Hematopoietic multipotent progenitor cell (in vitro differentiated cells): Measurements from ENCODE around the gene MAPKAP1. TPM values are rescaled to one million over a fixed set of nuclear protein-coding genes. Genes with fewer than 3 reads are reported as not detected.
A peak's percentile ranks its signal among the peaks of the same experiment; 100 is the strongest.

Experiments
- DNase-seq, 3 donors: peaks; one replicate each; pipeline ENCODE4 v3.0.0-alpha.2; 2011 to 2015; ENCODE audit warnings: low read depth in 2 of 3, low spot score in 2 of 3
- total RNA-seq: library from RNA; depleted of rRNA; stranded (reverse); fragments of >200 nt; gene quantifications from one replicate; pipeline ENCODE4 v1.2.3, GENCODE V29; 2012

MAPKAP1 gene
- total RNA-seq, 1 donor: 52.2 TPM

DNA sequence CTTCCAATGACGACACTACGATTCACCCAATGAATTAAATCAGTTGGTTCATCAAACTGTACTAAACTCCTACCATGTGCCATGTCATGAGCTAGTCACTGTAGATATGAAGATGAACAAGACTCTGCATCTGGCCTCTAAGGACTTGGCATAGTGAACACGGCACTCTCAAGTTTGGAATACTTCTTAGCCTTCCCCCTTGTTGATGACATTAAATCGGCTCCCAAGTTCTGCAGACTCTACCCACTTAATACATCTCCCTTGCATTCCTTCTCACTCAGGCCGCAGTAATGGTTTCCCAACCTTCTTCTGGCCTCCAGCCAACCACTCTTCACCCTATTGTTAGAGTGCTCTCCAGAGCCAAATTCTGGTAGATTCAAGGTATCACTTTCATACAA lies 184.7 kb downstream of the MAPKAP1 start:
- DNase-seq: no peak

- peak; percentile 5 to 79 (median 39) for DNase-seq
Measured at GRCh38 chr9:125521462-125522327, 185.3 kb downstream of the MAPKAP1 start.

DNA sequence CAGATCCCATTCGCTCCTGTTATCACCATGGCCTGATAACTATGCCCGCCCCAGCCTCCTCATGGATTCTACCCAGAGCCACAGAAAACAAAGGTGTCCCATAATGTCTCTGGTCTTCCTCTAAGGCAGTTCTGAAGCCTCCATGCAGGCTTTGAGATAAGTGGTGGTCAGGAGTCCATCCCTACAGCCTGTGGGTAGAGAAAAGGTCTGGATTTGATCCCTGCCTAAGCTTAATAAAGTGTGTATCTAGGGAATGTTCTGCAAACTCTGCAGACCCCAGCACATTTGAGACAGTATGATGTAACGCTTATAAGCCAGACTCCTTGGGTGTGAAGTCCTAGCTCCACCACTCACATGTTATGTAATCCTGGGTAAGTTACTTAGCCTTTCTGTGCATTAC lies 187.3 kb downstream of the MAPKAP1 start:
- no peak for DNase-seq

- no peak for DNase-seq
Measured at GRCh38 chr9:125517577-125517976, 189.4 kb downstream of the MAPKAP1 start.

GRCh38 chr9:125515983-125516940 lies 190.7 kb downstream of the MAPKAP1 start:
- no peak for DNase-seq

DNA sequence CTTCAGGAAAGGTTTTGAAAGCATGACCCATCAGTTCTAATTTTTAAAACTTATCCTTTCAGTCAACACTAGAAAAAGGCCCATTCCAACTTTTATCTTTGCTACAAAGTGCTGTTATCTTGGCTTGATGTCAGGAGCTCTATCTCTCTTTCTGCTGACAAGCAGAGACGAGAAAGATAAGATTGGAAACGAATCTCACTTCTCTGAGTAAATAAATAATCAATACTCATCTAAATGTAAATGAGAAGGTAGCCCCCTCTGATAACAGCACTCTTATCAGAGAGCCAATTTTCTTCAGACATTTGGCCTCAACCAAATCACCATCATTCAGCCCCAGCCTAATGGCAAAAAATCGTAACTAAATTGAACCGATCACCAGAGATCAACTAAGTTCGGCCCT lies 191.7 kb downstream of the MAPKAP1 start:
- no peak for DNase-seq

- no peak for DNase-seq
Measured at GRCh38 chr9:125514468-125514867, 192.5 kb downstream of the MAPKAP1 start.

DNA sequence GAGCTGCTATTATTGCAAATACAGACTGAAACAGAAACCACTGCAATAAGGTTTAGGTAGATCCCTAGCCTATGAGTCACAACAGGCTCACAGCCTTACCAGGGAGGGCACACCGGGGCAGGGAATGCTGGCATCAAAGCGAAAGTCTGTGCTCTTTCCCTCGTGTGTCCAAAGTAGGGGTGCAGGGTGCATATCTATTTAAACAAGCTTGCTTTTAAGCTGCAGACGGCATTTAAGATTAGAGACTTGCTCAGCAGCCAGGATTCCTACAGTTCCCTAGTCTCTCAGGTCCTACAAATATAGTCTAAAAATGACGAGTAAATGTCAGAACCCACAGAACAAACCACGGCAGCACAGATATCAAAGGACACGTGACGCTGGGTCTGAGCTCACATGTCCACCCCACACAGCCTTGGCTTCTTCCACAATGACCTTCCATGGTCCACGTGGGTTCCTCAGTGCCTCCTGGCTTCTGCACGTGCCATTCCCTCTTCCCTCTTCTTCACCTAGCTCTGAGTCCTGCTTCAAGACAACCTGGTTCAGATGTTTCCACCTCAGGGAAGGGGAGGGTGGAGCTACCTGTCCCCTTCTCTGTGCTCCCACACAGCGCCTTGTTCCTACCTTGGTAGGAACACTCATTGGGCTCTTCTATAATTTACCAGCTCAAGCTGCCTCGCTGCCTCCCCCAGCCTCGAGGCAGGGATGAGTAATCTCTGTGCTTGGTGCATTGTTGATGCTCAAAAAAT lies 193.2 kb downstream of the MAPKAP1 start:
- DNase-seq: peak in 1 of 3 donors; percentile 12

- no peak for DNase-seq
Measured at GRCh38 chr9:125513303-125513667, 193.7 kb downstream of the MAPKAP1 start.

DNA sequence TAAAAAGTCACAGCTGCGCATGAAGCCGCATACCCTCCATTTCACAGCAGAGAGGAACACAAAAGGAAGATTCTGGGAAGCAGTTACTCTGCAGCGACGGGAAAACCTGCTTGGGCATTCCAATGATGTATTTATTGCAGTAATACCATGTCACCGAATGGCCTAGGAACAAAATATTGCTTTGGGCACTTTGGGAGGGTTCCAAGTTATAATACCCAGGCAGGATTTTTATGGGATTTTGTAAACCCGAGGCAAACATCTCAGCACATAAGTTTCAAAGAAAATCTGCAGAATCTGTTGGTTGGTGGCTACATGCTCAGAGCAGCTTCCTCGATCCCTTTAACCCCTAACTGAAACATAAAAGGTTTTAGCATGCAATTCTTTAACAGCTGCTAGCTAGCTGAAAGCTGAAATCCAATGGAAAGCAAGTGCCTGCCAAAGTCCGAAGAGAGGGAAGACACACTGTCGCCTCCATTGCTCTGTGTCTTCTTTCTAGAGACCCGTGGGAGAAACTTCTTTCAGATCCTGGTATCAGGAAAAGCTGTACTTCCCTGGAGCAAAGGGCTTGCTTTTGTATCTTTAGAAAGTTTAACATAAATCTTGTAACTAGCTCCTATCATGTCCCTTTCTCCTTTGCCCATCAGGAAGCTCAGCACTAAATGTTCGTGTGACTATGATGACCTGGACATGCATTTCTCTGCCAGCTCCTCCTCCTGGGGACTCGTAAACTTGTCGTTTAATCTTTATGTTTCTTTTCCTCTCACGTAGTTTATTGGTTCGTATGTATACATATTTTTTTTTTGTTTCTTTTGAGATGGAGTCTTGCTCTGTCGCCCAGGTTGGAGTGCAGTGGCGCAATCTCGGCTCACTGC lies 195.0 kb downstream of the MAPKAP1 start:
- no peak for DNase-seq

DNA sequence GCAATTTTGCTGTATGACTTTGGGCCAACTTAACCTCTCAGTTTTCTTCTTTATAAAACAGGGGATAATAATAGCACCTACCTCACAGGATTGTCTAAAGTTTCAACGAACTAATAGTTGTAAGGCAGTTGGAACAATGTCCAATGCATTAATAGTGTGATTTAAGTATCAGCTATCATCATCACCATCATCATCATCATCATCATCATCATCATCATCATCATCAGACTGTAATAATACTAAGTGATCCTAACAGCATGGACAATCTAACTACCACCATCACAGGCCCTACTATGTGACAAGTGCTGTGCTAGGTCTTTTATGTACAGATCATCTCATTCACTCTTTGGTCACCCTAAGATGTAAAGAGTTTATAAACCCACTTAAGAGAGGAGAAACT lies 196.0 kb downstream of the MAPKAP1 start:
- no peak for DNase-seq

DNA sequence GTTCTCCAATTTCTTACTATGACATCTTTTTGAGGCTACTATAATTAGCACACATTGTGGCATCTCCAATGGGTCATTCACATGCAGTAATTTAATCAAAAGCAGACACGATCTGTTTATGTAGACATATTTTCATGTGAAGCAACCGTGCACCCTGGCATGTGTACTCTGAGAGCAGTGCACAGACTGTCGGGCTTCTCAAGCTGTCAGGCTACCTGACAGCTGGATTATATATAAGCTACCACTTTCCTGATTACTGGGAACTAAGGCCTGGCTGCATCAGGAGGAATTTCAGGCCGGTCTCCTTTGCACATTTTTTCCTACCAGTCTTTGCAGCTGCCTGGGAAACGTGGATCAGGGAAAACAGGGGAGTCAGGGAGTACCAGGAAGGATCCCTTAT lies 197.5 kb downstream of the MAPKAP1 start:
- no peak for DNase-seq

- peak in 1 of 3 donors; percentile 28 for DNase-seq
Measured at GRCh38 chr9:125508249-125508648, 198.8 kb downstream of the MAPKAP1 start.

GRCh38 chr9:125507226-125507625 lies 199.8 kb downstream of the MAPKAP1 start:
- DNase-seq: no peak

GRCh38 chr9:125505988-125506438 lies 201.0 kb downstream of the MAPKAP1 start:
- DNase-seq: no peak

GRCh38 chr9:125504616-125505015 lies 202.4 kb downstream of the MAPKAP1 start:
- no peak for DNase-seq

DNA sequence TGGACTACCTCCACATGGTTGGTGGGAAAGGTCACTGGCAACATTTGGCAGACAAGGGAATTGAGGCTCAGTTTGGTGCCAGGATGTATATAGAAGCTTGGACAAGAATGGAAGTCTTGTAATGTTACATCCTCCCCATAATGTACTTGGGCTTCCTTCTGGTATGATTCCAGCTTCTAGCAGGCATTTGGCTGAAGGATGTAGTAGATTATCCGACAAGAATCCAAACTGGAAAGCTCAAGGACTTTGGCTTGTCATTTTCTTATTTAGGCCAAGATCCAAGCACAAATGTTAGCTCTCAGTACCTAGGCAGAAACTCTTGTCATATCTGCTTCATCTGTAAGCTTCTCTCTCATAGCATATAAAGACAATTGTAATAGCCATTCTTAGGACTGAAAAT lies 209.1 kb downstream of the MAPKAP1 start:
- no peak for DNase-seq

GRCh38 chr9:125497478-125497877 lies 209.5 kb downstream of the MAPKAP1 start:
- DNase-seq: no peak

DNA sequence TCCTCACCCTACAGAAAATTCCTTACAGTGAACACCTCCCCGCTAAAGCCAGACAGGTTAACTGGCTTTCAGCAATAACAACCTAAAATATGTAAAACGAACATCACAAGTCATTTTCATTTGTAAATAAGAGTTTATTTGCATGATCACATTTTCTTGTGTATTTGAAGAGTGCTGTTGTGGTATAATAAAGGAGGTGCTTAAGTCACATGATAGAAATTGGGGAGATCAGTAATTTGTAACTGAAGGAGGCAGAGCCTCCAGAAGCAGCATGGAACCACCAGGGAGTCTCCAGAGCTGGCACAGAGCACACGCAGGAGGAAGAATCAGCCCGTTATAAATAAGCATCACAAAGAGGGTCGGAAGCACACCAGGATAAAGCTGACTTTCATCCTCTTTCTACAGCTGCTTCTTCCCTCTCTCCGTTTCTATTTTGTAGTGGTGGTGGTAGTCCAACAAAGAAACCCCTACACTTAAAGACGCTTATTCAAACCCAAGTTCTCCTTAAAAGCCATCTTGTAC lies 210.6 kb downstream of the MAPKAP1 start:
- DNase-seq: no peak
